NK-92 treated with Interleukin-12 subunit alpha and Interleukin-12 subunit beta, amount 100 ng/mL, for 24 hours (cell line): ENCODE data around the gene NAALADL2.

Experiments
- DNase-seq: peaks from one replicate; lab custom pipeline; 2025; lab: John Stamatoyannopoulos, UW

The NAALADL2 gene

GRCh38 chr3:174973465-174973864, 114.3 kb downstream of the NAALADL2 start:
- no peak for DNase-seq

GRCh38 chr3:174986685-174987084, 127.6 kb downstream of the NAALADL2 start:
- DNase-seq = no peak

- DNase-seq = no peak
Observed at GRCh38 chr3:175001091-175001490, 142.0 kb downstream of the NAALADL2 start.

GRCh38 chr3:175002732-175003143, 143.6 kb downstream of the NAALADL2 start:
- no peak for DNase-seq

GRCh38 chr3:175003590-175003989, 144.5 kb downstream of the NAALADL2 start:
- no peak for DNase-seq

GRCh38 chr3:175005193-175005592, 146.1 kb downstream of the NAALADL2 start:
- no peak for DNase-seq

- no peak for DNase-seq
Observed at GRCh38 chr3:175005881-175006280, 146.7 kb downstream of the NAALADL2 start.

GRCh38 chr3:175007306-175007705, 148.2 kb downstream of the NAALADL2 start:
- DNase-seq = no peak

- DNase-seq = no peak
Observed at GRCh38 chr3:175009295-175009694, 150.2 kb downstream of the NAALADL2 start.

- DNase-seq = no peak
Observed at GRCh38 chr3:175015056-175015635, 156.0 kb downstream of the NAALADL2 start.

- no peak for DNase-seq
Observed at GRCh38 chr3:175018946-175019727, 160.0 kb downstream of the NAALADL2 start.

GRCh38 chr3:175020101-175020500, 161.0 kb downstream of the NAALADL2 start:
- no peak for DNase-seq

GRCh38 chr3:175029828-175030227, 170.7 kb downstream of the NAALADL2 start:
- DNase-seq = no peak

- DNase-seq = no peak
Observed at GRCh38 chr3:175039875-175040274, 180.7 kb downstream of the NAALADL2 start.

- DNase-seq = no peak
Observed at GRCh38 chr3:175041369-175041768, 182.2 kb downstream of the NAALADL2 start.

- no peak for DNase-seq
Observed at GRCh38 chr3:175046601-175047000, 187.5 kb downstream of the NAALADL2 start.

- DNase-seq = no peak
Observed at GRCh38 chr3:175047786-175048185, 188.7 kb downstream of the NAALADL2 start.

GRCh38 chr3:175057401-175057800, 198.3 kb downstream of the NAALADL2 start:
- DNase-seq = no peak

GRCh38 chr3:175059788-175060187, 200.7 kb downstream of the NAALADL2 start:
- DNase-seq = no peak

- DNase-seq = no peak
Observed at GRCh38 chr3:175065497-175065896, 206.4 kb downstream of the NAALADL2 start.

- DNase-seq = no peak
Observed at GRCh38 chr3:175066617-175067415, 207.7 kb downstream of the NAALADL2 start.

GRCh38 chr3:175068587-175068986, 209.5 kb downstream of the NAALADL2 start:
- DNase-seq = no peak

- DNase-seq = no peak
Observed at GRCh38 chr3:175070946-175071345, 211.8 kb downstream of the NAALADL2 start.
